Astrocyte (in vitro differentiated cells and primary cell): ENCODE data around the gene C13orf42. TPM values are rescaled to one million over a fixed set of nuclear protein-coding genes. Genes with fewer than 3 reads are reported as not detected.

Experiments
- DNase-seq: peaks from one replicate; pipeline ENCODE4 v3.0.0-alpha.2; 2010; ENCODE audit warnings: low read depth
- FAIRE-seq: peaks from 2 replicates; lab custom pipeline; 2011; peaks lifted over from hg19 to GRCh38; lab: Jason Lieb, UNC
- H2AFZ ChIP-seq: 2 replicates; pipeline ENCODE4 v1.6.0; 2012; ENCODE audit warnings: low read depth, low read length, inconsistent platforms
- H3K27ac ChIP-seq: 2 replicates; pipeline ENCODE4 v1.5.1; 2011; ENCODE audit warnings: low read depth, low read length, inconsistent platforms
- H3K27me3 ChIP-seq: 2 replicates; pipeline ENCODE4 v1.6.0; 2011; ENCODE audit warnings: low read length, inconsistent platforms; ENCODE audit not compliant: insufficient read depth
- H3K36me3 ChIP-seq: 2 replicates; pipeline ENCODE4 v1.5.1; 2011; ENCODE audit warnings: low read length, inconsistent platforms; ENCODE audit not compliant: insufficient read depth
- H3K4me1 ChIP-seq: 2 replicates; pipeline ENCODE4 v1.5.1; 2011; ENCODE audit warnings: low read length, inconsistent platforms; ENCODE audit not compliant: insufficient read depth
- H3K4me2 ChIP-seq: 2 replicates; pipeline ENCODE4 v1.6.0; 2012; ENCODE audit warnings: low read length, inconsistent platforms
- H3K4me3 ChIP-seq: 2 replicates; pipeline ENCODE4 v1.5.1; 2011; ENCODE audit warnings: low read depth, mild to moderate bottlenecking, low read length, inconsistent platforms; ENCODE audit not compliant: insufficient read depth
- H3K79me2 ChIP-seq: 2 replicates; pipeline ENCODE4 v1.6.0; 2012; ENCODE audit warnings: mild to moderate bottlenecking, low read length, inconsistent platforms; ENCODE audit not compliant: insufficient read depth
- H3K9ac ChIP-seq: 2 replicates; pipeline ENCODE4 v1.6.0; 2012; ENCODE audit warnings: mild to moderate bottlenecking, low read length, inconsistent platforms
- H3K9me3 ChIP-seq: 2 replicates; pipeline ENCODE4 v1.5.1; 2012; ENCODE audit warnings: low read depth, mild to moderate bottlenecking, low read length, inconsistent platforms; ENCODE audit not compliant: insufficient read depth
- H4K20me1 ChIP-seq: 2 replicates; pipeline ENCODE4 v1.6.0; 2012; ENCODE audit warnings: low read length, inconsistent platforms; ENCODE audit not compliant: insufficient read depth
- H3K27ac Mint-ChIP-seq: one replicate; pipeline ENCODE4 v1.8.0; 2021; ENCODE audit warnings: mild to moderate bottlenecking, mixed read lengths; ENCODE audit not compliant: unreplicated experiment
- H3K27me3 Mint-ChIP-seq: one replicate; pipeline ENCODE4 v1.8.0; 2021; ENCODE audit warnings: low read depth, mixed read lengths; ENCODE audit not compliant: unreplicated experiment
- H3K36me3 Mint-ChIP-seq: one replicate; pipeline ENCODE4 v1.8.0; 2021; ENCODE audit warnings: low read depth, mixed read lengths; ENCODE audit not compliant: unreplicated experiment
- H3K4me1 Mint-ChIP-seq: one replicate; pipeline ENCODE4 v1.8.0; 2021; ENCODE audit warnings: low read depth, mixed read lengths; ENCODE audit not compliant: unreplicated experiment
- H3K4me3 Mint-ChIP-seq: one replicate; pipeline ENCODE4 v1.8.0; 2021; ENCODE audit warnings: mild to moderate bottlenecking, moderate library complexity, mixed read lengths; ENCODE audit not compliant: unreplicated experiment
- H3K9me3 Mint-ChIP-seq: one replicate; pipeline ENCODE4 v1.8.0; 2021; ENCODE audit warnings: mild to moderate bottlenecking, mixed read lengths; ENCODE audit not compliant: unreplicated experiment
- EZH2 ChIP-seq: IDR thresholded peaks from 2 replicates; pipeline ENCODE4 v1.6.1; 2012; ENCODE audit warnings: mild to moderate bottlenecking, low read length, inconsistent platforms; ENCODE audit not compliant: insufficient read depth
- total RNA-seq: library from RNA; stranded (reverse); gene quantifications from 2 replicates; pipeline ENCODE4 v1.2.1, GENCODE V29; 2021
- TF ChIP-seq, protein P1 (sequence below): IDR thresholded peaks from 2 replicates; pipeline ENCODE4 v1.5.1; 2011; ENCODE audit warnings: low read depth, mild to moderate bottlenecking, inconsistent platforms, low read length, moderate library complexity; ENCODE audit not compliant: insufficient read depth

The C13orf42 gene
- total RNA-seq, 1 donor from 2014 or later = not detected

DNA sequence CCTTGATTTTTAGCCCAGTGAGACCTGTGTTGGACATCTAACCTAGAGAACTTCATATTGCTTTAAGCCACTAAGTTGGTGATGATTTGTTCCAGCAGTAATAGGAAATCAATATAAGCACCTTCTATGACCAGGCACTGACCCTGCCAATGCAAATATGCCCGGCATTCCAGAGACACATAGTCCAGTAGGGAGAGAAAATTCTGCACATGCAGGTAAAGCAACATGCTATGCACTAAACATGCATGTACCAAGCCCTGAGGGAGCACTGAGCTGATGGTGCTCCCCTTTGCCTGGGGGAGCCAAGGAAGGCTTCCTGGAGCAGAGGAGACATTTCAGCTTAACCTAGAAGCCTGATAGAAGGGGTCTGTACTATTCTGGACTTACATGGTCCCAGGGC is 40.4 kb upstream of the C13orf42 start:
- Histone ChIP-seq H3K79me2 (no peaks in the 10 kb centered on the region), H3K27me3 (peaks cover 28% of the 10 kb centered on the region), H4K20me1 (no peaks in the 10 kb centered on the region), H3K4me2 (no peak overlapping the region), H3K4me3 (no peak overlapping the region), H3K9me3 (no peaks in the 10 kb centered on the region), H3K9ac (no peak overlapping the region), H3K4me1 (no peaks in the 10 kb centered on the region), H2AFZ (no peak overlapping the region), H3K27ac (no peak overlapping the region), H3K36me3 (no peaks in the 10 kb centered on the region)
- TF ChIP-seq, protein P1, sequence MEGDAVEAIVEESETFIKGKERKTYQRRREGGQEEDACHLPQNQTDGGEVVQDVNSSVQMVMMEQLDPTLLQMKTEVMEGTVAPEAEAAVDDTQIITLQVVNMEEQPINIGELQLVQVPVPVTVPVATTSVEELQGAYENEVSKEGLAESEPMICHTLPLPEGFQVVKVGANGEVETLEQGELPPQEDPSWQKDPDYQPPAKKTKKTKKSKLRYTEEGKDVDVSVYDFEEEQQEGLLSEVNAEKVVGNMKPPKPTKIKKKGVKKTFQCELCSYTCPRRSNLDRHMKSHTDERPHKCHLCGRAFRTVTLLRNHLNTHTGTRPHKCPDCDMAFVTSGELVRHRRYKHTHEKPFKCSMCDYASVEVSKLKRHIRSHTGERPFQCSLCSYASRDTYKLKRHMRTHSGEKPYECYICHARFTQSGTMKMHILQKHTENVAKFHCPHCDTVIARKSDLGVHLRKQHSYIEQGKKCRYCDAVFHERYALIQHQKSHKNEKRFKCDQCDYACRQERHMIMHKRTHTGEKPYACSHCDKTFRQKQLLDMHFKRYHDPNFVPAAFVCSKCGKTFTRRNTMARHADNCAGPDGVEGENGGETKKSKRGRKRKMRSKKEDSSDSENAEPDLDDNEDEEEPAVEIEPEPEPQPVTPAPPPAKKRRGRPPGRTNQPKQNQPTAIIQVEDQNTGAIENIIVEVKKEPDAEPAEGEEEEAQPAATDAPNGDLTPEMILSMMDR = no peak
- TF ChIP-seq EZH2 = no peak
- H3K27me3 Mint-ChIP-seq = peaks cover 15% of the 10 kb centered on the region
- H3K4me1 Mint-ChIP-seq = peaks cover 19% of the 10 kb centered on the region
- H3K36me3 Mint-ChIP-seq = no peaks in the 10 kb centered on the region
- H3K27ac Mint-ChIP-seq = no peak overlapping the region
- H3K9me3 Mint-ChIP-seq = peaks cover 2% of the 10 kb centered on the region
- no peak for FAIRE-seq
- no peak for DNase-seq
- no peak overlapping the region for H3K4me3 Mint-ChIP-seq

DNA sequence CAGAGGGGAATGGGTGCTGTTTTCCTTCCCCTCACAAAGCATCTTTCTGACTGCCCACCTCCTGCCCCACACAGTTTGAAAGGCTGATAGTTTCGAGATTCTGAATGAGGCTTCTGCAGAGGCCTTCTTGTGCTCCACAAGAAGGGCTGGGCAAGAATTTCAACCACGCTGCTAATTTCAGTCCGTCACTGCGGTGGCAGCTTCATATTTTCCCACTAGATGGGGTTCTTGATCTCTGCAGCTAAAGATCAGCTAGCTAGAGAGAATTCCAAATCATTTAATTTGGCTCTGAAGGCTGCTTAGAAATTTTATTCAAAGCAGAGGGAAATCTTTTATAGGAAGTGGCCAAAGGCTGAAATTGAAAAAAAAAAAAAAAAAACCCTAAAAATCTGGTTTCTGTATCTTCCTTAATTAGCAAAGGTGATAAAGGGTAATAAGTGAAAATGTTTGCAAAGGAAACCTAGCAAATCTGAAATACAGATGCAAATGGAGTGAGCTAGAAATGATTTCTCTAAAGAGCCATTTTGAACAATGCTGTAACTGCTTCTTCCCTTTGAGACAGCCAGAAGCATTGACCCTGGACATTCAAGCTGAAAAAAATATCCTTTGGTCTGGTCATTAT is 38.0 kb upstream of the C13orf42 start:
- Mint-ChIP-seq H3K27me3 (peaks cover 15% of the 10 kb centered on the region), H3K4me1 (peaks cover 11% of the 10 kb centered on the region), H3K36me3 (no peaks in the 10 kb centered on the region), H3K9me3 (peaks cover 6% of the 10 kb centered on the region), H3K4me3 (no peak overlapping the region), H3K27ac (no peak overlapping the region)
- Histone ChIP-seq H3K4me1 (no peaks in the 10 kb centered on the region), H3K4me3 (no peak overlapping the region), H3K36me3 (no peaks in the 10 kb centered on the region), H4K20me1 (no peaks in the 10 kb centered on the region), H2AFZ (no peak overlapping the region), H3K79me2 (no peaks in the 10 kb centered on the region), H3K27me3 (peaks cover 33% of the 10 kb centered on the region), H3K4me2 (no peak overlapping the region), H3K9ac (no peak overlapping the region), H3K9me3 (no peaks in the 10 kb centered on the region), H3K27ac (no peak overlapping the region)
- TF ChIP-seq, protein P1 = peak; percentile 68
- TF ChIP-seq EZH2 = no peak
- DNase-seq (peak; percentile 47), FAIRE-seq (no peak)

DNA sequence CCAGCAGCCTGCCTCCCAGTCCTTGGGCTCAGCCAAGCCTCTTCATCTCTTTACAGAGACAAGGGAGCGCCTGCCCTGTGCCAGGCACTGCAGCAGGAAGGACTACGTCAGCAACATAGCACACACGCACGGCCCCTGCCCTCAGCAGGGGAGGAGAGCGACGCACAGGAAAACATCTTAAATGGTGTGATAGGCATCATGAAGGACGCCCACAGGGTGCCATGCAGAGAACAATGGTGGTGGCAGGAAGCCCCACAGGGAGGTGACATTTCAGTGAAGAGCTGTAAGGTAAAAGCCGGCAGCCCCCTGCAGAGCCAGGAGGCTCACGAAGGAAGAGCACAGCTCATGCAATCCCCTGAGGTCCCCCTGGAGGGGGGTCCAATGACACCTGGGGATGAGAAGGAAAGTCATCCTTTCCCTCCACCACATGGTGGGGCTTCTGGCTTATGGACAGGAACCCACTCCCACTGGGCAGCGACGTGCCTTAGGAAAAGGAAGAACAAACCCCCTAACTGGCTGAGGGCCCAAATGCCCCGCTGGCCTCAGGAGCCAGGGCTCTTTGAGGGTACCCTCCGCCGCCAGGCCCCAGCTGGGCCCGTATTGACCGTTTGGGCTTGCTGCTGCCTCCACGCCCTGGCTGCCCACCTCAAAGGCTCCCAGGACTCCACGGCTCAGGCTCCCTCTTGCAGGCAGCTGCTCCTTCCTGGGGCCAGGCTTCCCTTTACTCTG is 37.3 kb upstream of the C13orf42 start:
- Mint-ChIP-seq H3K27ac (no peak overlapping the region), H3K9me3 (peaks cover 6% of the 10 kb centered on the region), H3K27me3 (peaks cover 15% of the 10 kb centered on the region), H3K4me3 (no peak overlapping the region), H3K36me3 (no peaks in the 10 kb centered on the region), H3K4me1 (peaks cover 9% of the 10 kb centered on the region)
- H3K9ac ChIP-seq = no peak overlapping the region
- H3K4me2 ChIP-seq = no peak overlapping the region
- no peak for FAIRE-seq
- no peak for DNase-seq
- H3K27me3 ChIP-seq = peaks cover 33% of the 10 kb centered on the region
- TF ChIP-seq EZH2 = no peak
- TF ChIP-seq, protein P1 = no peak
- no peaks in the 10 kb centered on the region for H3K4me1 ChIP-seq
- H3K9me3 ChIP-seq = no peaks in the 10 kb centered on the region
- no peaks in the 10 kb centered on the region for H3K36me3 ChIP-seq
- no peak overlapping the region for H3K27ac ChIP-seq
- no peak overlapping the region for H3K4me3 ChIP-seq
- H2AFZ ChIP-seq = no peak overlapping the region
- H4K20me1 ChIP-seq = no peaks in the 10 kb centered on the region
- H3K79me2 ChIP-seq = no peaks in the 10 kb centered on the region
